Activated CD4-positive, alpha-beta T cell treated with anti-CD3 and anti-CD28 coated beads, Interleukin-2, amount 10 ng/mL, durations not matched to agents 7 days and 5 days (primary cell): ENCODE data around the gene GAGE1. TPM values are rescaled to one million over a fixed set of nuclear protein-coding genes. Genes with fewer than 3 reads are reported as not detected.

Experiments used
- CTCF ChIA-PET: fragments of 350-600 bp; sonication (Branson Sonifier 250); formaldehyde crosslinking; loops from one replicate; lab custom pipeline; 2021; ENCODE audit warnings: antibody characterized with exemption; lab: Charles Lee
- POLR2A ChIA-PET: fragments of 350-600 bp; sonication (Branson Sonifier 250); formaldehyde crosslinking; loops from one replicate; lab custom pipeline; 2021; ENCODE audit warnings: antibody characterized with exemption; lab: Charles Lee
- DNase-seq: peaks from one replicate; pipeline ENCODE4 v3.0.0-alpha.2; 2020
- H3K27ac Mint-ChIP-seq: one replicate; pipeline ENCODE4 v1.8.0; 2021; ENCODE audit warnings: mild to moderate bottlenecking, moderate library complexity, mixed read lengths
- H3K27me3 Mint-ChIP-seq: one replicate; pipeline ENCODE4 v1.8.0; 2021; ENCODE audit warnings: mixed read lengths
- H3K36me3 Mint-ChIP-seq: one replicate; pipeline ENCODE4 v1.8.0; 2021; ENCODE audit warnings: low read depth, mixed read lengths
- H3K4me1 Mint-ChIP-seq: one replicate; pipeline ENCODE4 v1.8.0; 2021; ENCODE audit warnings: mixed read lengths
- H3K4me3 Mint-ChIP-seq: one replicate; pipeline ENCODE4 v1.8.0; 2021; ENCODE audit warnings: mild to moderate bottlenecking, moderate library complexity, mixed read lengths
- H3K9me3 Mint-ChIP-seq: one replicate; pipeline ENCODE4 v1.8.0; 2021; ENCODE audit warnings: mixed read lengths
- total RNA-seq, 2 experiments: library from RNA; stranded (reverse); gene quantifications; one replicate each; pipeline ENCODE4 v1.2.3, GENCODE V29; 2021

The GAGE1 gene
- total RNA-seq, 2 experiments from 2014 or later, result not detected

DNA sequence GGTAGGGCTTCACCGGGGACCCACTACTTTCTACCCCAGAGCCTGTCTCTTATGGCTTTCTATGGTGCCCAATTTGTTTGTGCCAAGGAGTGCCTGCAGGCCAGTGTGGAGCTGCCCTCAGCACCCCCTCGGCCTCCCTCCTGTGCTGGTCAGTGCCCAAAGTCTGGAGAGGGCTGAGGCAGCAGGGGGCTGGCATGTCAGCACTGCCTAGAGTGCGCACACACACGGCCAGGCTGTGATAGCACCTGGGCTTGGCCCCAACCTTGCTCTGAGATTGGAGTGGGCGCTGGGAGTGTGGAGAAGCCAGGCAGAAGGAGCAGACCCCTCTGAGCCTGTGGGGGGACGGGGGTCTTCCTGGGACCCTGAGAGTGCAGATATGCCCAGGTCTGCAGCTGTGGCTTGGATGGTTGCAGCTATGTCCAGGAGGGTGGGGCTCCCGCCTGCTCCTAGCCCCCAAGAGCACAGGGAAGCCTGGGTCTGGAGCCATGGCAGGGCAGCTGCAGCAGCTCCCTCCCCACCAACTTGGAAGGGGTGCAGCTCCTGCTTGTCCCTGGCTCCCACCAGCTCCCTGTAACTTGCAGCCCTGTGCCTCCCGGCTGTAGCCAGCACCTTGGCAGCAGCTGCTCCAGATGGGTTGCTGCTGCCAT, 46.3 kb downstream of the GAGE1 start:
- Mint-ChIP-seq H3K27me3 (peaks cover 3% of the 10 kb centered on the region), H3K27ac (no peak overlapping the region), H3K4me1 (no peaks in the 10 kb centered on the region), H3K9me3 (no peaks in the 10 kb centered on the region), H3K4me3 (no peak overlapping the region), H3K36me3 (no peaks in the 10 kb centered on the region)
- no peak for DNase-seq
- CTCF ChIA-PET, result no interaction called here
- POLR2A ChIA-PET, result no interaction called here

DNA sequence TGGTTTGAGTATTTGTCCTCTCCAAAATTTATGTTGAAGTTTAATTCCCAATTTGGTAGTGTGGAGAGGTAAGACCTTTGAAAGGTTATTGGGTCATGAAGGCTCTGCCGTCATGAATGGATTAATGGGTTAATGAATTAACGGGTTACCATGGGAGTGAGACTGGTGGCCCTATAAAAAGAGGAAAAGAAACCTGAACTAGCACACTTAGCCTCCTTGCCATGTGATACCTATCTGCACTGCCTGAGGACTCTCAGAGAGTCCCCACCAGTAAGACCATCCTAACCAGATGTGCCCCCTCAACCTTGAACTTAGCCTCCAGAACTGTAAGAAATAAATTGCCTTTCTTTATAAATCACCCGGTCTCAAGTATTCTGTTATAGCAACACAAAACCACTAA, 57.7 kb downstream of the GAGE1 start:
- Mint-ChIP-seq H3K9me3 (no peaks in the 10 kb centered on the region), H3K27me3 (peaks cover 2% of the 10 kb centered on the region), H3K27ac (no peak overlapping the region), H3K4me3 (no peak overlapping the region), H3K36me3 (no peaks in the 10 kb centered on the region), H3K4me1 (peaks cover 3% of the 10 kb centered on the region)
- DNase-seq, result no peak
- CTCF ChIA-PET, result no interaction called here
- POLR2A ChIA-PET, result no interaction called here

Other genes starting within 250 kb of the GAGE1 start
- not detected for gene GAGE12C, start 66.8 kb upstream of the GAGE1 start, total RNA-seq
- not detected for gene GAGE12D, start 57.3 kb upstream of the GAGE1 start, total RNA-seq
- gene GAGE12E, start 47.7 kb upstream of the GAGE1 start, total RNA-seq, result not detected
- not detected for gene GAGE12F, start 38.2 kb upstream of the GAGE1 start, total RNA-seq
- gene GAGE12G, start 28.6 kb upstream of the GAGE1 start, total RNA-seq, result not detected
- gene GAGE12H, start 19.1 kb upstream of the GAGE1 start, total RNA-seq, result not detected
- gene GAGE2A, start 9.5 kb upstream of the GAGE1 start, total RNA-seq, result not detected
- not detected for gene PAGE1, start 97.0 kb downstream of the GAGE1 start, total RNA-seq
- gene PAGE4, start 230.3 kb downstream of the GAGE1 start, total RNA-seq, result not detected